NCI-H2196 treated with DMSO at 0.1 percent for 48 hours (cell line): ENCODE measurements around the gene DENND1A.
A peak's percentile ranks its signal among the peaks of the same experiment; 100 is the strongest.

ENCODE experiments used
- DNase-seq: peaks from one replicate; lab custom pipeline; 2025; ENCODE audit not compliant: unreplicated experiment; lab: John Stamatoyannopoulos, UW

The DENND1A gene

DNA sequence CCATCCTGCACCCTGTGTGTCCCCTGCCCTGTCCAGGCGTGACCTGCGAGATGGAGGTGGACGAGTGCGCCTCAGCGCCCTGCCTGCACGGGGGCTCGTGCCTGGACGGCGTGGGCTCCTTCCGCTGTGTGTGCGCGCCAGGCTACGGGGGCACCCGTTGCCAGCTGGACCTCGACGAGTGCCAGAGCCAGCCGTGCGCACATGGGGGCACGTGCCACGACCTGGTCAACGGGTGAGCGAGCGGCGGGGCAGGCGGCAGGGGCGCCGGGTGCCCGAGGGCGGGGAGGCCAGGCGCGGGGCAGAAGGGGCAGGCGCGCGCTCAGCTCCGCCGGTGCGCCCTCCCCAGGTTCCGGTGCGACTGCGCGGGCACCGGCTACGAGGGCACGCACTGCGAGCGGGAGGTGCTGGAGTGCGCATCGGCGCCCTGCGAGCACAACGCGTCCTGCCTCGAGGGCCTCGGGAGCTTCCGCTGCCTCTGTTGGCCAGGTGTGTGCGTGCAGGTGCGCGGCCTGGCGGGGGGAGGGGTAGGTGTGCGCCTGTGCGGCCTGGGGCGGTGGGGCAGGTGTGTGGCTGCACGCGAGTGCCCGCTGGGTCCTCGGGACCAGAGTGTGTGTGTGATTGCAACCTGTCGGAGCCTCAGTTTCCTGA, 563.9 kb downstream of the DENND1A start:
- DNase-seq: no peak

GRCh38 chr9:123365287-123365880, 564.5 kb downstream of the DENND1A start:
- no peak for DNase-seq

GRCh38 chr9:123364241-123364824, 565.6 kb downstream of the DENND1A start:
- no peak for DNase-seq

DNA sequence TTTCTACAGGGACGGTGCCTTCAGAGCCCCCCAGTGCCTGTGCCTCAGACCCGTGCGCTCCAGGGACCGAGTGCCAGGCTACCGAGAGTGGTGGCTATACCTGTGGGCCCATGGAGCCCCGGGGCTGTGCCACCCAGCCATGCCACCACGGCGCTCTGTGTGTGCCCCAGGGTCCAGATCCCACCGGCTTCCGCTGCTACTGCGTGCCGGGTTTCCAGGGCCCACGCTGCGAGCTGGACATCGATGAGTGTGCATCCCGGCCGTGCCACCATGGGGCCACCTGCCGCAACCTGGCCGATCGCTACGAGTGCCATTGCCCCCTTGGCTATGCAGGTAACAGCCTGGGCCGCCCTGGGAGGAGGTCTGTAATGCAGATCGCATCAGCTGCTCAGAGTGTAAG, 567.1 kb downstream of the DENND1A start:
- no peak for DNase-seq

- no peak for DNase-seq
Observed at GRCh38 chr9:123361731-123362510, 568.0 kb downstream of the DENND1A start.

DNA sequence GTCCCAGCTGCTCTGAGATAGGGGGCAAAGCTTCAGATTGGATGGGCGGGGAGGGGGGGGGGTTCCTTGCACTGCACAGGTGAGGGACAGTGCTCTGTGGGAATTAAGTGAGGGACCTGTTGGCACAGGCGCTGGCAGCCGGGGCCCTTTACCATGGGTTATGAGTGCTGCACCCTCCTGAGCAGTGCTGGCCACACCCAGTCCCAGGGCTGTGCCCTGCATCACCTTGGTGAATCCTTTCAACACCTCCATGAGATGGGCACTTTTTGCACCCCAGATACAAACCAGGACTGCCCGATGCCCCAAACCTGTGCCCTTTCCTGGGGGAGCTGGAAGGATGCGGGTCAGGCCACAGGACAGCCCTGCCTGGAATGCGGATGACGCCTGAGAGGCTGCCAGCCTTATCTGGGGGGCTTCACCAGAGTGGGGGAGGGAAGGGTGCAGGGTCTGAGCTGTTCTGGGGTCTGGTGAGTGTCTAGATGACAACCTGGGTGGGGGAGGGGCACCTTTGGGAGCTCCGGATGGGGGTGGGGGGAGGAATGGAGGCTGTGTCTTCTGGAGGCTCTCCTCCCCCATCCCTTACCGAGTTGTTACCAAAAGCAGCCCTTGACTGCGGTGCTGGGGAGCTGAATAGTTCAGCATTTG, 568.7 kb downstream of the DENND1A start:
- no peak for DNase-seq

- no peak for DNase-seq
Observed at GRCh38 chr9:123360161-123361085, 569.5 kb downstream of the DENND1A start.

- no peak for DNase-seq
Observed at GRCh38 chr9:123359546-123359945, 570.4 kb downstream of the DENND1A start.

DNA sequence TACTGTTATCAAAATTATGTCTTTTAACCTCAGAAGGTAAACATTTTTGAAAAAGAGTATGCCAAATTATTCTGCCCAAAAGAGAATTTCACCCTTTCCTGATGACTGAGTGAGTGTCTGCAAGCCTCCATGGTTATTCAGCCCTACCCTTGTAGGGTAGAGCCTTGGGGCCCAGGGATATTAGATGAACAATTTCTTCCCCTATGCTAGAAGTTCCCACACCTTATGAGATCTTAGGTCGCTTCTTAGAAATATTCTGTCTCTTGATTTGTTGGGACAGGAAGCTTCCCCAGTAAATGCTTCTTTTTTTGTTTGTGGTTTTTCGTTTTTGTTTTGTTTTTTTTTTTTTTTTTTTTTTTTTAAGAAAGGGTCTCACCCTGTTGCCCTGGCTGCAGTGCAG, 570.8 kb downstream of the DENND1A start:
- no peak for DNase-seq

- DNase-seq: no peak
Observed at GRCh38 chr9:123358181-123358905, 571.6 kb downstream of the DENND1A start.

GRCh38 chr9:123357743-123358059, 572.2 kb downstream of the DENND1A start:
- no peak for DNase-seq

GRCh38 chr9:123356851-123357742, 572.8 kb downstream of the DENND1A start:
- DNase-seq: no peak

GRCh38 chr9:123355761-123356431, 574.0 kb downstream of the DENND1A start, which contains the start of gene CRB2:
CRB2 (plus strand) TSS chr9:123356197; CDS start chr9:123356261, 64 bp downstream.
- DNase-seq: no peak

GRCh38 chr9:123354806-123355508, 575.0 kb downstream of the DENND1A start:
- no peak for DNase-seq

DNA sequence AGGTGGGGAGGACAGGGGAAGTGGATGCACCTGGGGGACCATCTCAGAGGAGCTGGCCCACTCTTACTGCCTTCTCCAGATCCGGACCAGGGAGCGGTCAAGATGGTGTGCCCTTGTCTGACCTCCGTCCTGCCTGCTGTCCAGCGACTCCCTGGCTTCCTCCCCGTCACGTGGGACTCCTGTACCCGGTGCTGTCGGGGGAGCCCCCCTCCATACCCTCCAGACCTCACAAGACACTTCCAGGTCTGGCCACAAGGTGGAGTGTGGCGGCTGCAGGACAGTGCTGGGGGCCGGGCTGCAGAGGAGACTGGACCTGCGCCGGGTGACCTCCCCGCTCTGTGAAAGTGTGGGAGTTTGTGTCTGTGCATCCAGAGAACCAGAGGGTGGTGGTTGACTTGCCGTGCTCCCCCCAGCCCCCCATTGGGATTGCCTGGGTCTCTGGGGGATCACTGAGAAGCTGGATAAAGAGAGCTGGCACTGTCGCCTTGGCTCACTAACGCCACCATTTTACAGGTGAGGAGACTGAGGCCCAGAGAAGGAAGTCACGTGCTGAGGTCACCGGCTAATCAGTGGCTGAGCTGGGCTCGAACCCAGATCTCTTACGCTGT, 575.8 kb downstream of the DENND1A start:
- DNase-seq: peak; percentile 25

DNA sequence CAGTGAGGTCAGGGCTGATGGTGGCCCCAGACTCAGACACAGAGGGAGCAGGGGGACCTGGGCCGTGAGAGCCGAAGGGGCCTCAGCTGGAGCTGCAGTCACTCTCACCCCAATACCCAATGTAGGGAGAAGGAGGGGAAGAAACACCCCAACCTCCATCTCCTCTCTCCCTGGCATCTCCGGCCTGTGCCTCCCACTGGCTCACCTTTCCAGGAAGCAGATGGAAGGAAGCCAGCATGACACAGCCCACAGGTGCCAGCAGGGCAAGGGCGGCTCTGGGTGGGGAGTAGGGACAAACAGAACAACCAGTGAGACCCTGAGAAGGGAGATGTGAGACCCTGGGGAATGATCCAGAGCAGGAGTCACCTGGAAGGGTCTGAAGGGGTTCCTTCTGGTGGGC, 576.9 kb downstream of the DENND1A start:
- DNase-seq: no peak
